HG02798 (cell line): ENCODE data around the gene KIAA0232.
A peak's percentile ranks its signal among the peaks of the same experiment; 100 is the strongest.
"Not testable (repeated sequence)": the region's sequence is repeated elsewhere in the genome, so short reads cannot be mapped to it uniquely, and the experiment has no call there.

Experiments
- ATAC-seq: cut with Tn5 transposase; IDR thresholded peaks from one replicate; pipeline ENCODE4 v1.9.1; 2021; ENCODE audit warnings: mild to moderate bottlenecking; ENCODE audit not compliant: unreplicated experiment, poor library complexity

Gene KIAA0232

DNA sequence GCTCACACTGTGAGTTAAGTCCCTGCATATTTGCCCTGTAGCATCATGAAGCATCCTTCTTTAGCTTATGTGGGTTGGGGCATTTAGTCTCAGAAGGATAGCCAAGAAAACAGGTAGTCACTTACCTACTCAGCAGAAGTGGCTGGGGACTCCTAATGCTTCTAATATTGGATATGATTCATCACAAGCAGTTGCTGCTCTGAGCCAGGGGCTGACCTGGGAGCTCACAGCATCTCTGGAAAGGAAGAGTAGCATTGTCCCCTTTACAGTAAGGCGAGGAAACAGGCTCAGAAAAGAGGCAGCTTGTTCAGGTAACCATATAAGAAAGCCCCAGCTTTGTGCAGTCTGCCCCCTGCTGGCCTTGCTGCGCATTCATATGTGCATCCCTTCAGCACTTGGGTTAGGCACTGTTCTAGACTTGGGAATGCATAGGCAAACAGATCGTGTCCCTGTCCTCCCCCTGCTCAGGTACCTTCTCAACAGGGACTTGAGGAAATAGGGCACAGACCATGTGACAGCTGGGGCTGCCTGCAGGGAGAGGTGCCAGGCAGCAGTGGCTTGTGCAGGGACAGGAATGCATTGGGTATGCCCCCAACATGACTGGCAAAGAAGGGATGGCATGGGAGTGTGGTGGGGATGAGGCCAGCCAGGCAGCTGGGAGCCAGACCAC, 91.4 kb downstream of the KIAA0232 start:
- peak; percentile 66 for ATAC-seq

DNA sequence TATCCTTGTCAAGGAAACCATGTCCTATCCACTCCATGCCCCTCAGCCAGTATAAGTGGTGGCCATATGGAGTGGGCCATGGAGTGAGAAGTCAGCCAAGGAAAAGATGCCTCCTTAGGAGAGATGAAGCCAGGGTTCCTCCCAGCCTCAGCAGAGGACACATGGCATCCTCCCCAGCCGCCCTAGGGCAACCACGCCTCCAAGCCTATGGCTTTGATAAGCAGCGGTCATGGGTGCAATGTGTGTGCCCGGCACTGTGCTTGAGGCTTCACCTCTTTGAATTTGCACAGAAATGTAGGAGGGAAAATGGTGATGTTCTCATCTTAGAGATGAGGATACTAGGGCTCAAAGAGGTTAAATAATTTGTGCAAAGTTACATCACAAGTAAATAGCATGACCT, 92.5 kb downstream of the KIAA0232 start:
- no peak for ATAC-seq

DNA sequence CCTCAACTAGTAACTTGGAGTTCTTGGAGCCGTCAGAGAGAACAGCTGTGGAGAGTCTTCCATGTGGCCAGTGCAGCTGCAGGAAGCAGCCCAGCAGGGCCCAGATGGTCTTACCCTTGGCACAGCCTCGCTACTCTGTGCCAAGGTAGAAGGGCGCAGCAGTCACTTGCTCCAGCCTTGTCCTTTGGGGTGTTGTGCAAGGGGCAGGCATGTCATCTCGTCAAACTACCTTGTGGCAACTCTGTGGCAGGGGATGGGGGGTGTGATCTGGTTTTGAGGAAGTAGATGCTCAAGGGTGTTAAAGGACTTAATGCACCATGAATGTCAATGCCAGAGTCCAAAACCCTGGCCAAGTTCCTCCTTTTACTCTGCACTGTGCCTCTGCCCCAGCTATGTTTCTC, 92.9 kb downstream of the KIAA0232 start:
- ATAC-seq: no peak

DNA sequence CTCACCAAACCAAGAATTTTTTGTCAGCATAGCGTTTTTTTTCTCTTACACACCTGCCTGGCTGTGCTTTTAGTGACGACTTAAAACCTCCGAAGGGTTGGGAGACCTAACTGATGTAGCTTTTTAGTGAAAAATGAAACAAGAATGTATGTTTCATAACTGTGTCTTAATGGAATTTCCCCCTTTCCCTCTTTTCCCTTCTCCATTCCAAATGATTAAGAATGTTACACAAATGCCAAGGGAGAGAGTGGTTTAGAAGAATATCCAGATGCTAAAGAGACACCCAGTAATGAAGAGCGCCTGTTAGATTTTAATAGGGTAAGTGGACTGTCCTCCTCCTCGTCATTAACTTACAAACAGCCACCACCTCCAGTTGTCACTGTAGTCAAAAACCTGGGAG, 93.9 kb downstream of the KIAA0232 start:
- no peak for ATAC-seq

DNA sequence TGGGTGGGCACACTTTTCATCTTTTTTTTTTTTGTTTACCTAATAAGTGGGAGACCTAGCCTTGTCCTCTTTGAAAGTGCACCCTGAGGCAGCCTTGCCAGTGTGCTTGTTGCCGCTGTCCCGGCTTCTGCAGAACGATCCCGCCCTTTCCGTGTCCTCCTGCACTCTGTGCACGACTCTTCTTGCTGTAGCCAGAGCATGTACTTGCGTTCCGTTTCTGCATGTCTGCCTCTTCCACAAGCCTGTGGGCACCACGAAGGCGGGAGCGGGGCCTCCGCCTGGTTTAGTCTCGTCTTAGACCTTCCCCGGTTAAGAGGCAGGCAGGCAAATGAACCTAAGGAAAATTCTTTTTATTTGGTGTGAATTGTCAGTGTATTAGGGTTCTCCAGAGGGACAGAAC, 94.5 kb downstream of the KIAA0232 start:
- no peak for ATAC-seq

DNA sequence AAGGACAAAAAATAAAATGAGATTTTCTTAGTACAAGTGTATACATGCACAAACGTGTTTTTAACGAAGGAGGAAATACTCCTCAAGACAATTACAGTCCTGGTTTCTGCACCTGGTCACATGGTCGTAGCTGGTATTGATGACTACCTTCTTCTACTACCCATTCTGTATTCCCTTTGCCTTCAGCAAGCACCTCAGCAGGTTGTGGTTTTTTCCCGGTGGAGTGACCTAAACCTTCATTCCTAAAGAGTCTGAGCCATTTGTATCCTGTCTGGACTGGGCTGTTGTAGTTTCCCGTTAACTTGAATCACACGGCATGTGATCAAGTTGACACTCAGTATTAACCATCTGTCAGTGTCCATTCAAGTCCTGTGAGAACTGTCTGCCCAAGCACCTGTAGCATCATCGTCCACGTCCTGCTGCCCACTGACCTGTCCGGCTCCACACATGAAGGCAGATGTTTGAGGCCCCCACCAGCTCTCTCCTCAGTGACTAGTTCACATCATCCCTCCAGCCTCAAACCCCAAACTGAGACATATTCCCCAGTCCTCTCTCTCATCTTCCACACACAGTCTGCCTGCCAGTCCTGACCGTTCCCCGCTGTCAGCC, 96.0 kb downstream of the KIAA0232 start:
- ATAC-seq: no peak

DNA sequence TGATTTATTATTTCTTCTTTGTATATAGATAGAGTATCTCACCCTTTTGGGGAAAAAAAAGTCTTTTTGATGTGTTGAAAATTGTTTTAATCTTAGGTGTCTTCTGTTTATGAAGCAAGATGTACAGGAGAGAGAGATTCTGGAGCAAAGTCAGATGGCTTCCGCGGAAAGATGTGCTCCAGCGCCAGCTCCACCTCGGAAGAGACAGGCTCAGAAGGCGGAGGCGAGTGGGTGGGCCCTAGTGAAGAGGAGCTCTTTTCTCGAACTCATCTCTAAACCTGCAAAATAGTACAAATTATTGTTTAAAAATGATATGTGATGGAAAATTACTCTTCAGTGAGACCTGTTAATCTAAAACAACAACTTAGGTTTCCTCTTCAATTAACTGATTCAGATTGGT, 98.2 kb downstream of the KIAA0232 start:
- ATAC-seq: no peak

DNA sequence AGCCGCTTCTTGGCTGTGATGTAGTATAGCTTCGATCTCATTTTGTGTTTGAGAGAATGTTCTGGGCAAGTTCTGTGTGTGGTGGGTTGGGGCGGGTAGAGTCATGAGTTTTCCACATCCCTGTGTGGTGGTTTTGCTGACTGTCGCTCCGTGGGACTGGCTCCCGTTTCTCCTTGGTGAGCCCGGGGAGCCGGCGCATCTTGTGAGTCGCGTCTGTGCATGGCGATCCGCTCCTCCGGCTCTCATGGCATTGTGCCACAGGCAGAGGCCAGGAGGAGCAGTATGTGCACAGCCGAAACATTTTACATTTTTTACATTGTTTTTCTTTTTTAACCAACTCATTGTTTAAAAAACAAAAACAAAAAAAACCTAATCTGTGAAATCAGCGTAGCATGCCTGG, 99.4 kb downstream of the KIAA0232 start:
- ATAC-seq: no peak

DNA sequence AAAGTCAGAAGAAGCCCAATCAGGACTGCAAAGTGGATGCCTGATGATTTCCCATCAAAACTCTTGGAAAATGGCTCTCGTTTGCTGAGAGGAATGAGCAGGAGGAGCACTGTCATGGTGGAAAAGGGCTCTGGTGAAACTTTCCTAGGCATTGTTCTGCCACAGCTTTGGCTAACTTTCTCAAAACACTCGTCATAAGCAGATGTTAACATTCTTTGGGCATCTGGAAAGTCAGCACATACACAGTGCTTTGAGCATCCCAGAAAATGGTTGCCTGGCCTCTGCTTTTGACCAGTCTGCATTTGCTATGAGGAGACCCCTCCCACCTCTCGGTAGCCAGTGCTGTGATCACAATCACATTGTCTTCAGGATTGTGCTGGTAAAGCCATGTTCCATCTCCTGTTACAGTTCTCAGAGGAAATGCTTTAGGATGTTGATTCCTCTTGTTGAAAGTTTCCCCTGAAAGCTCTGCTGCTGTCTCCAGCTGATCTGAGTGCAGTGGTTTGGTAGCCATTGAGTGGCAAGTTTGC, 101.9 kb downstream of the KIAA0232 start:
- no peak for ATAC-seq

DNA sequence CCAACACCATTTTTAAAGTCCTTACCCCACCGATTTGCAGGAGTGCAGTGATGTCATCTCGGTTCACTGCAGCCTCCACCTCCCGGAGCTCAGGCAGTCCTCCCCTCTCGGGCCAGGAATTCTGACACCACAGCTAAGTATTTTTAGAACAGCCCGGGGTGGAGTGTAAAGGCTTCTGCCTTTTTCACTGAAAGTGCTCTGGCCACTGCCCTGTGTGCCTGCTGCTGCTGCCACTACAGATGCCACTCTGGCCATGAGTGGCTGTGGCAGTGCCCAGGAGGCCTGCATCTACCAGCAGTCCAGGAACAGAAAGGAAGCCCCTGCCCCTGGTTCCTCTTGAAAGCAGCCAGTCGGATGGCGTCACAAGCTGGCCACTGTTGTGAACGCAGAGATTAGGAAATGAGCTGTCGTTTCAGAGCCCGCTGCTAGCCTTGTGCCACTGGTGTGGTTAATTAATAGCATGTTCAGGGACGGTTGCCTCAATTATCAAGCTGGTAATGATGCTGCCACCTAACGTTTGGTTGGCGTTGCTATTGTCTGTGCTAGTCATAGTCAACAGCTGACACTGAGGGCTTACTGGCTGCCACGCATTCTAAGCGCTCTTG, 103.5 kb downstream of the KIAA0232 start:
- no peak for ATAC-seq

DNA sequence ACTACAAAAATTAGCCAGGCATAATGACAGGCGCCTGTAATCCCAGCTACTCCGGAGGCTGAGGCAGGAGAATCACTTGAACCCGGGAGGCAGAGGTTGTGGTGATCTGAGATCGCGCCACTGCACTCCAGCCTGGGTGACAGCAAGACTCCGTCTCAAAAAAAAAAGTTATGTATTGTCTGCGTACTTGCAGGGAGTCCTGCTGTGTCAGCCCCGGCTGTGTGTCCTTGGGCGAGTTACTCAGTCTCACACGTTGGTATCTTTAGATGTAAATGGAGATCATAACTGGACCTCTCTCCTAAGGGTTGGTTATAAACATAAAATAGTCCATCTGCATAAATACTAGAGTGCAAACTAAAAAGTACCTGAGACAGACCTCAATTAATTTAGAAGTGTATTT, 104.4 kb downstream of the KIAA0232 start:
- ATAC-seq: no peak

DNA sequence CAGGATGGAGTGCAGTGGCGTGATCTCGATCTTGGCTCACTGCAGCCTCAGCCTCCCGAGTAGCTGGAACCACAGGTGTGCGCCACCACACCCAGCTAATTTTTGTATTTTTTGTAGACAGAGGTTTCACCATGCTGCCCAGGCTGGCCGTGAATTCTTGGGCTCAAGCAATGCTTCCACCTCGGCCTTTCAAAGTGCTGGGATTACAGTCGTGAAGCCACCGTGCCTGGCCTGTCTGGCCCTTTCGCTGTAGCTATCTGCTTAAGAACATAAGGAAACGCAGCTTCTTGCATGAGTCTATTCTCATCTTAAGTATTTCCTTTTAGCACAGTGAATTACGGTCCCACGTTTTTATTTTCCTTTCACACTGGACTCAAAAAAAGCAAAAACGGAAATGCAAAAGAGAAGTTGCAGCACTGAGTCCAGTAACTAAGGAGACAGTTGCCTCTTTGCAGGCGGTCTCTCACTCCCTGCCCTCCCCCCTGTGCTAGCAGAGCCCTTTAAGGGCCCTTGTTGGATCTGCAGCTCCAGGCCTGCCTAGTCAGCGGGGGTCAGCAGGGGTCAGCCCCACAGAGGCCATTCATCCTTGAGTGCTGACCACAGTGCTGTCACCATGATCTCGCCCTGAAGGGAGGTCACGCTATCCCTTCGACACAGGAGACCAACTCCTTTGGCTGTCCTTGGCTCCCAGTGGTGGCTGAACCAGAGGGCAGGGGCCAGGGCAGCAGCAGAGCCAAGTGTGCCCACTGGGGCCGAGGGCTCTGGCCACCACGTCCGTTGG, 105.3 kb downstream of the KIAA0232 start:
- ATAC-seq: no peak

DNA sequence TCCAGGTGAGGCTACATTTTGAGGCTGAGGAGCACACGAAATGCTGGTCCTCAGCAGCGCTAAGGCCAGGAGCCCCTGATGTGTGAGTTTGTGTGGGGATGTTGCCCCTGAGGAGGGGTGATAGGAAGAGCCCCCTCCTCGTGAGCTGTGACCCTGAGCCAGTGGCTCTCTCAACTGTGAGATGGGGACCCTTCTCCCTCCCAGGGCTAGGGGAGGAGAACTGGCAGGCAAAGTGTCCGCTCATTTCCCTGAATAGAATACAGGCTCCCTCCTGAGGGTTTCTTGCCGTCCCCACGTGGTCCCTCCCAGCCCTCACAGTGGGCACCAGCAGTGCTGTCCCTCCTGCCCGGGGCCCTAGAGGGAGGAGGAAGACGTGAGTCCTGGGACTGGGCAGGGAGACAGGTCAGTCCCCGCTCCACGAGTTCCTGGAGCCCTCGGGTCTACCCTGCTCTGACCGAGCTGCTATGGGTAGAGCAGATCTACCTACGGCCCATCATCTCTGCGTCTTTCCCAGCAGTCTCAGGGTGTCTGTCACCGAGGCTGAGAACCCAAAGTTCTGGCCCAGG, 106.1 kb downstream of the KIAA0232 start:
- ATAC-seq: no peak

DNA sequence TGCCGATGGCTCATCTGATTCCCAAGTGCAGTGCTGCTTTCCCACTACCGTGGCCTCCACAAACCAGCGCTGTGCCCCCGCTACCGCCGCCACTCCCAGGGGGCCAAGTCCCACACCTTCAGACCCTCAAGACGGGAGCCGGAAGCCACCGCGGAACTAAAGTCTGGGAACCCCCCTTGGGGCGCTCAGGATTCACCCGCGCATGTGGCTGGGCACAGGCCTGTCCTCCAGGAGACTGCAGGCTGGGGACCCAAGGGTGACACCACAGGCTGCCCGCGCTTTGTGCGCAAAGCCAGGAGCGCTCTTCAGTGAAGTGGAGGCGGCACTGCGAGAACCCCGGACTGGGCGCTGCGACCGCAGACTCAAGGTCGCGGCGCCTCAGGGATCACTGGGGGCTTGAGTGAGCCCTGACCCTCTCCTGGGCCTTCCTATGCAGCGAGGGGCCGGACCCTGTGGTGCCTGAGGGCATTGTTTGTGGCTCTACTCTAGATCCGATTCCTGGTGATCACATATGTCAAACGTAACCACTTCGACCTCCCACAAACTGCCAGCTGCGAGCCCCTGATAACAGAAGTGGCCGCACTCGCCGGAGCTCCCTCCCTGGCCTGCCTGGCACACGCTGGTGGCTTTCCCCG, 106.7 kb downstream of the KIAA0232 start:
- ATAC-seq: no peak

DNA sequence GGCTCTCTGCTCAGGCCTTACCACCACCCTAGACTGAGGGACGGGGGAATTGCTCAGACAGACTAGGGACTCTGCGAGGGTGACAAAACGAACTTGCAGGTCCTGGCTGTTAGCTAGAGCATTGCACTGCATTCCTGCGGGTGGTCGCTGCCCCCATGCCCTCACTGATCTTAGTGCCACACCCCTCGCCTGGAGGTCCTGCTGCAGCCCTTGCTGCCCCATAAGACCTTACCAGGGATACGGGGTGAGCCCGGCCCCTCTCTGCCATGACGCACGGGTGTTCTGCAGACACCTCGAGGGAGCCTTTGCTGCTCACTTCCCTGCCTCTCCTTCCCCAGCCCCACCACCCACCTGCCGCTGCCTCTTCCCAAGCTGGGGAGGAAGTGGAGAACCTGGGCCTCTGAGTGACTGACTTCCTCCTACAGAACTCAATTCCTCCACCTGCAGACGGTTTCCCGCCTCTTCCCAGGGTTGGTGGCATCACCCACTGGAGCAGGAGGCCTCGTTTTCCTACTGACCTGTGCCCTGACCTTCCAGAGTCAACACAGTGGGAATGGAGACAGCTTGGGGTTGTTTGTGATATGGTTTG, 107.3 kb downstream of the KIAA0232 start:
- no peak for ATAC-seq

DNA sequence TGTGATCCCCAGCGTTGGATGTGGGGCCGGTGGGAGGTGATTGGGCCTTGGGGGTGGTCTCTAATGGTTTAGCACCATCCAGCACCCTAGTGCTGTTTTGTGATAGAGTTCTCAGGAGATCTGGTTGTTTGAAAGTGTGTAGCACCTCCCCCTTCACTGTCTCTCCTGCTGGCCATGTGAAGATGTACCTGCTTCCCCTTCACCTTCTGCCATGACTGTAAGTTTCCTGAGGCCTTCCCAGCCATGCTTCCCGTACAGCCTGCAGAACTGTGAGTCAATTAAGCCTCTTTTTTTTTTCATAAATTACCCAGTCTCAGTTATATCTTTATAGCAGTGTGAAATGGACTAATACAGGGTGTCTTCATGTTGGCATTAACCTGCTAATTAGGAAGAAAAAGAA, 107.8 kb downstream of the KIAA0232 start:
- ATAC-seq: no peak

DNA sequence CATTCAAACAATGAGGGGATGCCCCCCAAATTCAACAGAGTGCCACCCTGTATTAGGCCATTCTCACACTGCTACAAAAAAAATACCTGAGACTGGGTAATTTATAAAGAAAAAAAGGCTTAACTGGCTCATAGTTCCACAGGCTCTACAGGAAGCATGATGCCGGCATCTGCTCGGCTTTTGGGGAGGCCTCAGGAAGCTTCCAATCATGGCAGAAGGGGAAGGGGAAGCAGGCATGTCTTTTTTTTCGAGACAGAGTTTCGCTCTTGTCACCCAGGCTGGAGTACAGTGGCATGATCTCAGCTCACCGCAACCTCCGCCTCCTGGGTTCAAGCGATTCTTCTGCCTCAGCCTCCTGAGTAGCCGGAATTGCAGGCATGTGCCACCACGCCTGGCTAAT, 108.4 kb downstream of the KIAA0232 start:
- not testable (repeated sequence) for ATAC-seq

DNA sequence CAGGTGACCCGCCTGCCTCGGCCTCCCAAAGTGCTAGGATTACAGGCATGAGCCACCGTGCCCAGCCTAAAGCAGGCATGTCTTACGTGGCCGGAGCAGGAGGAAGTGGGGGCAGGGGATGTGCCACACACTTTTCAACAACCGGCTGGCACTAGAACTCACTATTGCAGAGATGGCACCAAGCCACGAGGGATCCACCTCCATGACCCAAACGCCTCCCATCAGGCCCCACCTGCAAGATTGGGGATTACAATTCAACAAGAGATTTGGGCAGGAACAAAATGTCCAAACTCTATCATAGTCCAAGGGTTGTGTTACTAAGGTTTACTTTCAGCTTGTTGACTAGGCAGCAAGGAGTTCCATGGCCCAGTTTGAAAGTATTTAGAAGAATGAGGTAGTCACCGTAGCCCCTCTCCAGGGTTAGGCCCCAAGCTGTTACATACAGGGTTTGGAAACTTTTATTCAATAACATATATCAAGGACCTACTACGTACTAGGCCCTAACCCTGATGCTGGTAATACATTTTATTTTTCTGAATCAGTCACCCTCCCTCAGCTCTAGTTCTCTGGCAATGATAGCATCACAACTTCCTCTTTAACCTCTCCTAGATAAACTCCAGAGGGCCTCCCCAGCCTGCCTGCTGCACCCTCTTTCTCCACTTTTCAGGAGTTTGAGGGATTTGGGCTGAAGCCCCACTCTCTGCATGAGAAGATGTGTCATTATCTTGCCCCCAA, 109.1 kb downstream of the KIAA0232 start:
- no peak for ATAC-seq
